Heart left ventricle (tissue), 13 donors: ENCODE data around the gene TDRD9.

Source experiments
- CTCF ChIP-seq, 12 donors: fragments of 200-600 bp; sonication (generic) in 4 of 12; IDR thresholded peaks; one replicate each; pipeline versions ENCODE4 v1.5.0 to v1.8.0; 2018 to 2022; ENCODE audit warnings: antibody characterized with exemption in 12 of 12, mild to moderate bottlenecking in 5 of 12
- POLR2A ChIP-seq, 2 donors: fragments of 450-650 bp; IDR thresholded peaks; one replicate each; pipeline ENCODE4 v1.6.1; 2017; ENCODE audit warnings: antibody characterized with exemption in 2 of 2, mild to moderate bottlenecking in 2 of 2, moderate library complexity in 2 of 2
- donor health status: ischemic (EF 13 %, LVEDD 7.1; RV severe dilation, severe dysfunction).
- donor health status: DM: no; HTN: yes; CAD: no.
- donor health status: DM: no; HTN: no; CAD: no.
- donor health status: ischemic (EF 25% LVEDD 6.9; RV normal size, moderate dysfunction).
- donor health status: ischemic (EF 25% LVEDD 5.7; RV mildly dilated, moderate dysfunction).
- donor health status: ischemic (EF 35%, LVEDD 5.7; RV mildly dilated, moderate dysfunction).
- donor health status: nonischemic (EF 11% LVEDD 7.7; RV severe dilation, severe dysfunction).
- donor health status: DM: yes; HTN: yes; CAD: no.
- donor health status: PGD.
- donor health status: ischemic (EF 29% LVEDD 5.4; RV normal size, mild dysfunction).
- donor health status: nonischemic (EF 23%, LVEDD 6.1; RV moderate dilation, normal function).

GRCh38 chr14:104066719-104067295 is 138.6 kb downstream of the TDRD9 start:
- TF ChIP-seq POLR2A (IDR thresholded peaks at IDR 0.05) (no peak), CTCF (IDR thresholded peaks at IDR 0.05) (no peak)
